AG08395 (cell line): ENCODE results near the gene MSX2.

Experiments
- DNase-seq: peaks from one replicate; pipeline ENCODE4 v3.0.0; 2012; ENCODE audit warnings: mixed read lengths, low spot score

Gene MSX2

GRCh38 chr5:174777111-174777510, 52.7 kb downstream of the MSX2 start:
- no peak for DNase-seq

- no peak for DNase-seq
Measured at GRCh38 chr5:174777583-174777982, 53.2 kb downstream of the MSX2 start.
